ENCODE data around the gene MECP2.

Gene MECP2

DNA sequence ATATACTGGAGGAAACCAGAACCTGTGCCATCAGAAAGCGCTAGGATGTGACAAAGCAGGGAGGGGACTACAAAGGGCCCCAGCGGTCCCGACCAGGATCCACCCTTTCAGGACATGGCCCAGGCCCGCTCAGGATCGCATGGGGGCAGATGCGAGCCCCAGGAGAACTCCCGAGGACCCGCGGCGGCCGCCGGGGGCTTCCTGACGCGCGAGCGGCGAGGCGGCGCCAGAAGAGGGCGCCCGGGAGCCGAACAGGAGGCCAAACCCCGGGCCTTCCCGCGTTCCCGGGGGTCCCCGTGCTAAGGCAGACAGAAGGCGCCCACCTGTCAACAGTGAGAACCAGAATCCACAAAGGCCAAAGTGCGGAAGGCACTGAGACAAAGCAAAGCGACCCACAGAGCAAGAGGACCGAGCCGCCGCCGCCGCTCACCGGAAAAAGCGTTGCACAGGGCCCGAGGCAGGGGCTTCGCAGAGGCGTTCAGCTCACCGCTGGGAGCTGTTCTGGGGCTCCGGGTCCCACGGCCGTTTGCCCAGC is 39.2 kb upstream of the MECP2 start:
- no peak for TF ChIP-seq YY1 (IDR thresholded peaks at IDR 0.05; ENCODE audit: insufficient read depth, insufficient read length)
- TF ChIP-seq SUZ12 (IDR thresholded peaks at IDR 0.05; ENCODE audit: extremely low read depth, insufficient read depth, insufficient read length) = no peak
- no peak for TF ChIP-seq ZNF274 (IDR thresholded peaks at IDR 0.05; ENCODE audit: low read depth, low read length)
- H3K4me3 ChIP-seq (ENCODE audit: insufficient read length, low read depth) = no peak overlapping the region
- H3K9ac ChIP-seq (ENCODE audit: insufficient read length, low read depth) = no peak overlapping the region
- no peaks in the 10 kb centered on the region for H3K4me1 ChIP-seq (ENCODE audit: insufficient read depth, insufficient read length)
- no peaks in the 10 kb centered on the region for H3K36me3 ChIP-seq (ENCODE audit: insufficient read depth, insufficient read length, low read length)
- peak; percentile 32 for DNase-seq (ENCODE audit: low read depth, low spot score)
- H3K9me3 ChIP-seq (ENCODE audit: insufficient read depth, low read length) = no peaks in the 10 kb centered on the region
- peaks cover 8% of the 10 kb centered on the region for H3K27me3 ChIP-seq (ENCODE audit: insufficient read depth, insufficient read length)

GRCh38 chrX:154135458-154136229 is 38.1 kb upstream of the MECP2 start:
- peaks cover 8% of the 10 kb centered on the region for H3K27me3 ChIP-seq (ENCODE audit: insufficient read depth, insufficient read length)
- H3K4me1 ChIP-seq (ENCODE audit: insufficient read depth, insufficient read length) = no peaks in the 10 kb centered on the region
- no peak for DNase-seq (ENCODE audit: low read depth, low spot score)
- no peak overlapping the region for H3K4me3 ChIP-seq (ENCODE audit: insufficient read length, low read depth)
- no peaks in the 10 kb centered on the region for H3K36me3 ChIP-seq (ENCODE audit: insufficient read depth, insufficient read length, low read length)
- no peaks in the 10 kb centered on the region for H3K9me3 ChIP-seq (ENCODE audit: insufficient read depth, low read length)
- H3K9ac ChIP-seq (ENCODE audit: insufficient read length, low read depth) = no peak overlapping the region
- no peak for TF ChIP-seq ZNF274 (IDR thresholded peaks at IDR 0.05; ENCODE audit: low read depth, low read length)
- TF ChIP-seq YY1 (IDR thresholded peaks at IDR 0.05; ENCODE audit: insufficient read depth, insufficient read length) = no peak
- TF ChIP-seq SUZ12 (IDR thresholded peaks at IDR 0.05; ENCODE audit: extremely low read depth, insufficient read depth, insufficient read length) = no peak

GRCh38 chrX:154132366-154132765 is 34.8 kb upstream of the MECP2 start:
- no peak for DNase-seq (ENCODE audit: low read depth, low spot score)
- TF ChIP-seq ZNF274 (IDR thresholded peaks at IDR 0.05; ENCODE audit: low read depth, low read length) = no peak
- no peak for TF ChIP-seq SUZ12 (IDR thresholded peaks at IDR 0.05; ENCODE audit: extremely low read depth, insufficient read depth, insufficient read length)
- no peak for TF ChIP-seq YY1 (IDR thresholded peaks at IDR 0.05; ENCODE audit: insufficient read depth, insufficient read length)
- peaks cover 8% of the 10 kb centered on the region for H3K27me3 ChIP-seq (ENCODE audit: insufficient read depth, insufficient read length)

GRCh38 chrX:154131955-154132354 is 34.4 kb upstream of the MECP2 start:
- Histone ChIP-seq H3K9ac (ENCODE audit: insufficient read length, low read depth) (no peak overlapping the region), H3K27me3 (ENCODE audit: insufficient read depth, insufficient read length) (peaks cover 8% of the 10 kb centered on the region), H3K4me3 (ENCODE audit: insufficient read length, low read depth) (no peak overlapping the region), H3K4me1 (ENCODE audit: insufficient read depth, insufficient read length) (no peaks in the 10 kb centered on the region), H3K9me3 (ENCODE audit: insufficient read depth, low read length) (no peaks in the 10 kb centered on the region), H3K36me3 (ENCODE audit: insufficient read depth, insufficient read length, low read length) (no peaks in the 10 kb centered on the region)
- no peak for DNase-seq (ENCODE audit: low read depth, low spot score)
- no peak for TF ChIP-seq SUZ12 (IDR thresholded peaks at IDR 0.05; ENCODE audit: extremely low read depth, insufficient read depth, insufficient read length)
- TF ChIP-seq YY1 (IDR thresholded peaks at IDR 0.05; ENCODE audit: insufficient read depth, insufficient read length) = no peak
- TF ChIP-seq ZNF274 (IDR thresholded peaks at IDR 0.05; ENCODE audit: low read depth, low read length) = no peak

More at GRCh38 chrX:154132366-154132765, 34.8 kb upstream of the MECP2 start:
- no peaks in the 10 kb centered on the region for H3K4me1 ChIP-seq (ENCODE audit: insufficient read depth, insufficient read length)
- H3K9me3 ChIP-seq (ENCODE audit: insufficient read depth, low read length) = no peaks in the 10 kb centered on the region
- no peak overlapping the region for H3K9ac ChIP-seq (ENCODE audit: insufficient read length, low read depth)
- H3K36me3 ChIP-seq (ENCODE audit: insufficient read depth, insufficient read length, low read length) = no peaks in the 10 kb centered on the region
- H3K4me3 ChIP-seq (ENCODE audit: insufficient read length, low read depth) = no peak overlapping the region

DNA sequence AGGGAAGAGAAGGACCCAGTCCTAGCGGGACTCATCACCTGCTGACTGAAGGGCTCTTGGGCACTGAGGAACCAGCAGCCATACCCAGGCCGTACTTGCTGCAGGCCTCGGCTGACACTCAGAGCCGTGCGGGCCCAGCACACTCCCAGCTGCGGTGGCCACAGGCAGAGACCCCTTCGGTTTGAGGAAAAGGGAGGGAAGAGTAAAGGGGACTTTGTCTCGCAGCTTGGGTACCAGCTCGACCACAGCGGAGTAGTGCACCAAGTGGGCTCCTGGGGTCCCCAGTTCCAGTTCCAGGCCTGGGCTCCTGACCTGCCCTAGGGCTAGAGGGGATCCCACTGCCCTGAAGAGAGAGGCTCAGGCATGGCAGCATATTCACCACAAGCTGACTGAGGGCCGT is 28.6 kb upstream of the MECP2 start:
- no peaks in the 10 kb centered on the region for H3K9me3 ChIP-seq (ENCODE audit: insufficient read depth, low read length)
- no peak overlapping the region for H3K9ac ChIP-seq (ENCODE audit: insufficient read length, low read depth)
- H3K4me1 ChIP-seq (ENCODE audit: insufficient read depth, insufficient read length) = no peaks in the 10 kb centered on the region
- H3K27me3 ChIP-seq (ENCODE audit: insufficient read depth, insufficient read length) = no peaks in the 10 kb centered on the region
- TF ChIP-seq YY1 (IDR thresholded peaks at IDR 0.05; ENCODE audit: insufficient read depth, insufficient read length) (no peak), ZNF274 (IDR thresholded peaks at IDR 0.05; ENCODE audit: low read depth, low read length) (no peak), SUZ12 (IDR thresholded peaks at IDR 0.05; ENCODE audit: extremely low read depth, insufficient read depth, insufficient read length) (no peak)
- DNase-seq (ENCODE audit: low read depth, low spot score) = no peak
- H3K4me3 ChIP-seq (ENCODE audit: insufficient read length, low read depth) = no peak overlapping the region
- H3K36me3 ChIP-seq (ENCODE audit: insufficient read depth, insufficient read length, low read length) = no peaks in the 10 kb centered on the region

GRCh38 chrX:154125391-154126040 is 28.0 kb upstream of the MECP2 start:
- no peak for DNase-seq (ENCODE audit: low read depth, low spot score)
- no peak overlapping the region for H3K4me3 ChIP-seq (ENCODE audit: insufficient read length, low read depth)
- no peaks in the 10 kb centered on the region for H3K9me3 ChIP-seq (ENCODE audit: insufficient read depth, low read length)
- TF ChIP-seq YY1 (IDR thresholded peaks at IDR 0.05; ENCODE audit: insufficient read depth, insufficient read length) (no peak), SUZ12 (IDR thresholded peaks at IDR 0.05; ENCODE audit: extremely low read depth, insufficient read depth, insufficient read length) (no peak), ZNF274 (IDR thresholded peaks at IDR 0.05; ENCODE audit: low read depth, low read length) (no peak)
- no peaks in the 10 kb centered on the region for H3K4me1 ChIP-seq (ENCODE audit: insufficient read depth, insufficient read length)
- no peak overlapping the region for H3K9ac ChIP-seq (ENCODE audit: insufficient read length, low read depth)
- H3K27me3 ChIP-seq (ENCODE audit: insufficient read depth, insufficient read length) = no peaks in the 10 kb centered on the region
- H3K36me3 ChIP-seq (ENCODE audit: insufficient read depth, insufficient read length, low read length) = no peaks in the 10 kb centered on the region

Measured in NT2/D1 (cell line).